Measurements from ENCODE around the gene SPAG5. TPM values are rescaled to one million over a fixed set of nuclear protein-coding genes. Genes with fewer than 3 reads are reported as not detected.

Gene SPAG5
- total and polyA plus RNA-seq, 10 of the 15 experiments (the other 5 are each of a cell fraction or from before 2014, with no cell fraction given) = 73.5 to 171 (median 106) TPM

DNA sequence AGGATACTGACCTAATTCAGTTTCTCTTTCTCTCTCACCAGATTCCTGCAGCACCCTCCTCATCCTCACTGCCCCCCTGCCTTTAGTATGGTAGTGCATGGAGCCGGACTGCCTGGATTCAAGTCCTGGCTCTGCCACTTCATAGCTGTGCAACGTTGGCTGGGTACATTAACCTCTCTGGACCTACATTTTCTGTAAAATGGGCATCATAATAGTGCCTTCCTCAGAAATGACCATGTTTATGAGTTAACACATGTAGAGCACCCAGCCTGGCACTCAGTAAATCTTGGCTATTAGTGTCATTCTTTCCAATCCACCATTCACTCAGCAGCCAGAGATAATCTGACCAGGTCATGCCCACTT, 53.7 kb downstream of the SPAG5 start:
- Histone ChIP-seq H3K27me3 (replicated peaks in 1 of 2; ENCODE audit: control insufficient read depth in 2 of 2, insufficient read depth in 2 of 2, low read length in 1 of 2) (no peaks in the 10 kb centered on the region), H4K20me1 (ENCODE audit: control insufficient read depth, insufficient read depth) (no peaks in the 10 kb centered on the region), H2AFZ (ENCODE audit: control insufficient read depth, low read depth, low read length) (no peak overlapping the region), H3K79me2 (ENCODE audit: control insufficient read depth, insufficient read depth, low read length) (peaks cover 27% of the 10 kb centered on the region), H3K4me3 (no peak overlapping the region), H3K36me3 (ENCODE audit: control insufficient read depth in 2 of 2, insufficient read depth in 2 of 2, low read length in 1 of 2) (peaks cover 2 to 3% of the 10 kb centered on the region in 2 experiments; a peak in 1 of 4 replicates), H3K4me1 (ENCODE audit: control insufficient read depth, insufficient read depth, low read length) (peaks cover 32% of the 10 kb centered on the region), H3K4me2 (ENCODE audit: control insufficient read depth, insufficient read depth) (no peak overlapping the region), H3K9ac (ENCODE audit: control insufficient read depth, insufficient read depth, low read length) (no peak overlapping the region), H3K9me3 (replicated peaks; ENCODE audit: control insufficient read depth, insufficient read depth, low read length) (no peaks in the 10 kb centered on the region), H3K27ac (ENCODE audit: control insufficient read depth, insufficient read depth) (no peak overlapping the region)
- ATAC-seq = no peak
- TF ChIP-seq ATF7 (IDR thresholded peaks at IDR 0.05; ENCODE audit: low read depth) = no peak
- TF ChIP-seq TCF3 (IDR thresholded peaks at IDR 0.05; ENCODE audit: borderline replicate concordance, insufficient read depth, low read depth, low read length) = no peak
- no peak for TF ChIP-seq MEF2B (IDR thresholded peaks at IDR 0.05; ENCODE audit: partially characterized antibody, poor library complexity, severe bottlenecking)
- TF ChIP-seq BACH1 (IDR thresholded peaks at IDR 0.05; ENCODE audit: borderline replicate concordance) = no peak
- TF ChIP-seq CHD2 (IDR thresholded peaks at IDR 0.05; ENCODE audit: borderline replicate concordance, low read depth, low read length) = no peak
- TF ChIP-seq SREBF1 (IDR thresholded peaks at IDR 0.05; ENCODE audit: low read length) = no peak
- no peak for TF ChIP-seq BRCA1 (IDR thresholded peaks at IDR 0.05; ENCODE audit: low read depth, low read length)
- no peak for TF ChIP-seq SUPT20H (IDR thresholded peaks at IDR 0.05; ENCODE audit: borderline replicate concordance, control insufficient read depth, low read depth, low read length)
- no peak for TF ChIP-seq RCOR1 (conservative IDR thresholded peaks at IDR 0.05; ENCODE audit: low read depth, low read length)
- no peak for TF ChIP-seq NFXL1 (IDR thresholded peaks at IDR 0.05; ENCODE audit: borderline replicate concordance)
- no peak for TF ChIP-seq MYB (IDR thresholded peaks at IDR 0.05; ENCODE audit: borderline replicate concordance, low read depth, low read length)
- TF ChIP-seq, protein P1, sequence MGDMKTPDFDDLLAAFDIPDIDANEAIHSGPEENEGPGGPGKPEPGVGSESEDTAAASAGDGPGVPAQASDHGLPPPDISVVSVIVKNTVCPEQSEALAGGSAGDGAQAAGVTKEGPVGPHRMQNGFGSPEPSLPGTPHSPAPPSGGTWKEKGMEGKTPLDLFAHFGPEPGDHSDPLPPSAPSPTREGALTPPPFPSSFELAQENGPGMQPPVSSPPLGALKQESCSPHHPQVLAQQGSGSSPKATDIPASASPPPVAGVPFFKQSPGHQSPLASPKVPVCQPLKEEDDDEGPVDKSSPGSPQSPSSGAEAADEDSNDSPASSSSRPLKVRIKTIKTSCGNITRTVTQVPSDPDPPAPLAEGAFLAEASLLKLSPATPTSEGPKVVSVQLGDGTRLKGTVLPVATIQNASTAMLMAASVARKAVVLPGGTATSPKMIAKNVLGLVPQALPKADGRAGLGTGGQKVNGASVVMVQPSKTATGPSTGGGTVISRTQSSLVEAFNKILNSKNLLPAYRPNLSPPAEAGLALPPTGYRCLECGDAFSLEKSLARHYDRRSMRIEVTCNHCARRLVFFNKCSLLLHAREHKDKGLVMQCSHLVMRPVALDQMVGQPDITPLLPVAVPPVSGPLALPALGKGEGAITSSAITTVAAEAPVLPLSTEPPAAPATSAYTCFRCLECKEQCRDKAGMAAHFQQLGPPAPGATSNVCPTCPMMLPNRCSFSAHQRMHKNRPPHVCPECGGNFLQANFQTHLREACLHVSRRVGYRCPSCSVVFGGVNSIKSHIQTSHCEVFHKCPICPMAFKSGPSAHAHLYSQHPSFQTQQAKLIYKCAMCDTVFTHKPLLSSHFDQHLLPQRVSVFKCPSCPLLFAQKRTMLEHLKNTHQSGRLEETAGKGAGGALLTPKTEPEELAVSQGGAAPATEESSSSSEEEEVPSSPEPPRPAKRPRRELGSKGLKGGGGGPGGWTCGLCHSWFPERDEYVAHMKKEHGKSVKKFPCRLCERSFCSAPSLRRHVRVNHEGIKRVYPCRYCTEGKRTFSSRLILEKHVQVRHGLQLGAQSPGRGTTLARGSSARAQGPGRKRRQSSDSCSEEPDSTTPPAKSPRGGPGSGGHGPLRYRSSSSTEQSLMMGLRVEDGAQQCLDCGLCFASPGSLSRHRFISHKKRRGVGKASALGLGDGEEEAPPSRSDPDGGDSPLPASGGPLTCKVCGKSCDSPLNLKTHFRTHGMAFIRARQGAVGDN (IDR thresholded peaks at IDR 0.05) = no peak
- TF ChIP-seq POLR2AphosphoS2 (IDR thresholded peaks at IDR 0.05; ENCODE audit: low read depth, low read length) = no peak
- no peak for TF ChIP-seq EP300 (IDR thresholded peaks at IDR 0.05; ENCODE audit: borderline replicate concordance in 1 of 2, control insufficient read depth in 1 of 2, low read depth in 2 of 2, low read length in 2 of 2)
- TF ChIP-seq SMC3 (IDR thresholded peaks at IDR 0.05; ENCODE audit: borderline replicate concordance, low read length) = no peak
- no peak for TF ChIP-seq NR2C2 (IDR thresholded peaks at IDR 0.05; ENCODE audit: borderline replicate concordance, control insufficient read depth, insufficient read length, low read depth)
- no peak for DNase-seq (ENCODE audit: low read depth, low spot score)
- ChIA-PET RAD21 (ENCODE audit: unreplicated experiment) (interaction anchor here (0.6 to 1.0 kb wide), 2 partner anchors 25 to 47 kb away, joined by 3 read pairs; no protein-coding TSS in a partner anchor), POLR2A (interaction anchor here (0.6 to 0.9 kb wide), 2 partner anchors 44 to 246 kb away, joined by 3 to 4 read pairs; no protein-coding TSS in a partner anchor), SMC1A (ENCODE audit: uncharacterized antibody, unreplicated experiment) (interaction anchor here (0.7 kb wide), 1 partner anchor 45 kb away, joined by 3 read pairs; no protein-coding TSS in a partner anchor), CTCF (interaction anchor here (0.6 to 13.9 kb wide), 3 partner anchors 48 to 198 kb away, joined by 3 to 316 read pairs (median 88); partner anchors contain the start of gene RSKR)
- WGBS (ENCODE audit: insufficient coverage, insufficient replicate concordance, low lambda C conversion rate, missing lambda C conversion rate) = 49% methylated on average over 2 of the region's 2 CpGs
- intact Hi-C loops (cut with micrococcal nuclease; ENCODE audit: unreplicated experiment) (loop anchor here (2.0 to 10.0 kb wide), 3 partner anchors 44 to 170 kb away; partner anchors contain the start of genes SARM1 and VTN), in situ Hi-C loops (cut with MboI) (loop anchor here (5.0 to 10.0 kb wide), 2 partner anchors 48 to 170 kb away; partner anchors contain the start of genes SARM1 and VTN)
- no TSS peak for BruUV-seq (replicated peaks)
- FAIRE-seq = no peak

All from GM12878 (cell line).